ENCODE measurements around the gene ZFYVE28. TPM values are rescaled to one million over a fixed set of nuclear protein-coding genes. Genes with fewer than 3 reads are reported as not detected.

ZFYVE28 gene
- polyA plus RNA-seq, 1 of the 3 experiments (the other 2 are of a cell fraction), result 3.2 TPM

- TF ChIP-seq GATA2 (CRISPR knock-in tag; IDR thresholded peaks at IDR 0.05) (no peak), ELF1 (IDR thresholded peaks at IDR 0.05) (no peak), GABPA (IDR thresholded peaks at IDR 0.05; ENCODE audit: low read depth) (no peak), POLR2AphosphoS5 (IDR thresholded peaks at IDR 0.05; ENCODE audit: low read depth, low read length) (no peak), CTCF (IDR thresholded peaks at IDR 0.05) (no peak), FOXJ3 (CRISPR knock-in tag; IDR thresholded peaks at IDR 0.05) (no peak), TAF1 (IDR thresholded peaks at IDR 0.05; ENCODE audit: borderline replicate concordance, low read depth, low read length) (no peak), SMC3 (IDR thresholded peaks at IDR 0.05; ENCODE audit: low read depth, low read length) (no peak), RXRA (IDR thresholded peaks at IDR 0.05; ENCODE audit: borderline replicate concordance, low read depth) (no peak), SIN3A (IDR thresholded peaks at IDR 0.05; ENCODE audit: borderline replicate concordance, low read depth, low read length) (no peak), MXI1 (IDR thresholded peaks at IDR 0.05; ENCODE audit: low read depth, low read length) (no peak), TCF12 (IDR thresholded peaks at IDR 0.05) (no peak), EP300 (IDR thresholded peaks at IDR 0.05; ENCODE audit: borderline replicate concordance in 1 of 2, low read depth in 1 of 2, low read length in 1 of 2) (no peak), RFX5 (IDR thresholded peaks at IDR 0.05; ENCODE audit: low read length) (no peak), MEF2A (IDR thresholded peaks at IDR 0.05; ENCODE audit: borderline replicate concordance, low read depth) (no peak), JUND (IDR thresholded peaks at IDR 0.05) (no peak)
- TF ChIP-seq, protein P1, sequence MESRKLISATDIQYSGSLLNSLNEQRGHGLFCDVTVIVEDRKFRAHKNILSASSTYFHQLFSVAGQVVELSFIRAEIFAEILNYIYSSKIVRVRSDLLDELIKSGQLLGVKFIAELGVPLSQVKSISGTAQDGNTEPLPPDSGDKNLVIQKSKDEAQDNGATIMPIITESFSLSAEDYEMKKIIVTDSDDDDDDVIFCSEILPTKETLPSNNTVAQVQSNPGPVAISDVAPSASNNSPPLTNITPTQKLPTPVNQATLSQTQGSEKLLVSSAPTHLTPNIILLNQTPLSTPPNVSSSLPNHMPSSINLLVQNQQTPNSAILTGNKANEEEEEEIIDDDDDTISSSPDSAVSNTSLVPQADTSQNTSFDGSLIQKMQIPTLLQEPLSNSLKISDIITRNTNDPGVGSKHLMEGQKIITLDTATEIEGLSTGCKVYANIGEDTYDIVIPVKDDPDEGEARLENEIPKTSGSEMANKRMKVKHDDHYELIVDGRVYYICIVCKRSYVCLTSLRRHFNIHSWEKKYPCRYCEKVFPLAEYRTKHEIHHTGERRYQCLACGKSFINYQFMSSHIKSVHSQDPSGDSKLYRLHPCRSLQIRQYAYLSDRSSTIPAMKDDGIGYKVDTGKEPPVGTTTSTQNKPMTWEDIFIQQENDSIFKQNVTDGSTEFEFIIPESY (IDR thresholded peaks at IDR 0.05; ENCODE audit: borderline replicate concordance, low read depth), result no peak
- TF ChIP-seq, protein P2, sequence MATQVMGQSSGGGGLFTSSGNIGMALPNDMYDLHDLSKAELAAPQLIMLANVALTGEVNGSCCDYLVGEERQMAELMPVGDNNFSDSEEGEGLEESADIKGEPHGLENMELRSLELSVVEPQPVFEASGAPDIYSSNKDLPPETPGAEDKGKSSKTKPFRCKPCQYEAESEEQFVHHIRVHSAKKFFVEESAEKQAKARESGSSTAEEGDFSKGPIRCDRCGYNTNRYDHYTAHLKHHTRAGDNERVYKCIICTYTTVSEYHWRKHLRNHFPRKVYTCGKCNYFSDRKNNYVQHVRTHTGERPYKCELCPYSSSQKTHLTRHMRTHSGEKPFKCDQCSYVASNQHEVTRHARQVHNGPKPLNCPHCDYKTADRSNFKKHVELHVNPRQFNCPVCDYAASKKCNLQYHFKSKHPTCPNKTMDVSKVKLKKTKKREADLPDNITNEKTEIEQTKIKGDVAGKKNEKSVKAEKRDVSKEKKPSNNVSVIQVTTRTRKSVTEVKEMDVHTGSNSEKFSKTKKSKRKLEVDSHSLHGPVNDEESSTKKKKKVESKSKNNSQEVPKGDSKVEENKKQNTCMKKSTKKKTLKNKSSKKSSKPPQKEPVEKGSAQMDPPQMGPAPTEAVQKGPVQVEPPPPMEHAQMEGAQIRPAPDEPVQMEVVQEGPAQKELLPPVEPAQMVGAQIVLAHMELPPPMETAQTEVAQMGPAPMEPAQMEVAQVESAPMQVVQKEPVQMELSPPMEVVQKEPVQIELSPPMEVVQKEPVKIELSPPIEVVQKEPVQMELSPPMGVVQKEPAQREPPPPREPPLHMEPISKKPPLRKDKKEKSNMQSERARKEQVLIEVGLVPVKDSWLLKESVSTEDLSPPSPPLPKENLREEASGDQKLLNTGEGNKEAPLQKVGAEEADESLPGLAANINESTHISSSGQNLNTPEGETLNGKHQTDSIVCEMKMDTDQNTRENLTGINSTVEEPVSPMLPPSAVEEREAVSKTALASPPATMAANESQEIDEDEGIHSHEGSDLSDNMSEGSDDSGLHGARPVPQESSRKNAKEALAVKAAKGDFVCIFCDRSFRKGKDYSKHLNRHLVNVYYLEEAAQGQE (IDR thresholded peaks at IDR 0.05; ENCODE audit: low read depth, low read length), result no peak
- TF ChIP-seq, protein P3, sequence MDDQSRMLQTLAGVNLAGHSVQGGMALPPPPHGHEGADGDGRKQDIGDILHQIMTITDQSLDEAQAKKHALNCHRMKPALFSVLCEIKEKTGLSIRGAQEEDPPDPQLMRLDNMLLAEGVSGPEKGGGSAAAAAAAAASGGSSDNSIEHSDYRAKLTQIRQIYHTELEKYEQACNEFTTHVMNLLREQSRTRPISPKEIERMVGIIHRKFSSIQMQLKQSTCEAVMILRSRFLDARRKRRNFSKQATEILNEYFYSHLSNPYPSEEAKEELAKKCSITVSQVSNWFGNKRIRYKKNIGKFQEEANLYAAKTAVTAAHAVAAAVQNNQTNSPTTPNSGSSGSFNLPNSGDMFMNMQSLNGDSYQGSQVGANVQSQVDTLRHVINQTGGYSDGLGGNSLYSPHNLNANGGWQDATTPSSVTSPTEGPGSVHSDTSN (IDR thresholded peaks at IDR 0.05), result no peak
- H3K4me3 ChIP-seq (ENCODE audit: low read depth in 2 of 2, low read length in 1 of 2), result no peak overlapping the region
- no peaks in the 10 kb centered on the region for H3K79me2 ChIP-seq (ENCODE audit: insufficient read depth)
- CTCF ChIA-PET, result interaction anchor here (0.7 to 1.4 kb wide), 3 partner anchors 29 to 264 kb away, joined by 3 to 5 read pairs (median 3); no protein-coding TSS in a partner anchor
- H3K9ac ChIP-seq, result no peak overlapping the region
- H3K36me3 ChIP-seq (replicated peaks in 1 of 2; ENCODE audit: control insufficient read depth in 1 of 2, insufficient read depth in 2 of 2, low read length in 1 of 2), result no peaks in the 10 kb centered on the region
- H3K4me1 ChIP-seq (ENCODE audit: control insufficient read depth in 1 of 2, insufficient read depth in 2 of 2, low read depth in 1 of 2, low read length in 1 of 2), result peaks cover 0 to 40% of the 10 kb centered on the region in 2 experiments; a peak in 1 of 4 replicates
- no peaks in the 10 kb centered on the region for H3K27me3 ChIP-seq (ENCODE audit: insufficient read depth)
- no peaks in the 10 kb centered on the region for H4K20me1 ChIP-seq (ENCODE audit: insufficient read depth)
- WGBS (ENCODE audit: low lambda C conversion rate), result 92% methylated on average over 15 of the region's 15 CpGs
- no peaks in the 10 kb centered on the region for H3K9me2 ChIP-seq
- no peak overlapping the region for H3K27ac ChIP-seq (ENCODE audit: low read depth in 2 of 2, low read length in 1 of 2)
- H3K4me2 ChIP-seq, result no peak overlapping the region
- POLR2A ChIA-PET, result no interaction called here
- H3K9me3 ChIP-seq, result no peaks in the 10 kb centered on the region
- H3F3A ChIP-seq (replicated peaks; ENCODE audit: insufficient read depth), result no peaks in the 10 kb centered on the region
- no peak overlapping the region for H2AFZ ChIP-seq (ENCODE audit: low read depth)
- DNase-seq, result no peak
Measured at GRCh38 chr4:2273221-2273620, 145.2 kb downstream of the ZFYVE28 start.

All from SK-N-SH (cell line).